Vagina (tissue), 2 donors: Measurements from ENCODE around the gene CFDP1.

Experiments used
- CTCF ChIP-seq, 3 experiments: fragments of 450-650 bp in 2 of 3; fragments of 200-600 bp in 1 of 3; sonication (generic) in 1 of 3; IDR thresholded peaks; one replicate each; pipeline ENCODE4 v1.5.1; 2017 to 2019; ENCODE audit warnings: antibody characterized with exemption in 3 of 3, mild to moderate bottlenecking in 2 of 3, moderate library complexity in 2 of 3
- POLR2A ChIP-seq, 2 donors: fragments of 450-650 bp; IDR thresholded peaks; one replicate each; pipeline ENCODE4 v1.6.1; 2017; ENCODE audit warnings: antibody characterized with exemption in 2 of 2, mild to moderate bottlenecking in 2 of 2, moderate library complexity in 2 of 2
- POLR2AphosphoS5 ChIP-seq, 2 donors: sonication (generic); formaldehyde crosslinking; IDR thresholded peaks; one replicate each; pipeline ENCODE4 v1.9.0; 2017; ENCODE audit warnings: antibody characterized with exemption in 2 of 2, mild to moderate bottlenecking in 2 of 2, low read depth in 1 of 2; ENCODE audit not compliant: insufficient read depth in 1 of 2

GRCh38 chr16:75337430-75337829 is 95.9 kb downstream of the CFDP1 start:
- TF ChIP-seq POLR2A (IDR thresholded peaks at IDR 0.05) (no peak), POLR2AphosphoS5 (IDR thresholded peaks at IDR 0.05; ENCODE audit: insufficient read depth in 1 of 2, low read depth in 1 of 2) (no peak), CTCF (IDR thresholded peaks at IDR 0.05) (no peak)
